GM10847 (cell line): ENCODE results near the gene CPZ.

Experiments
- POLR2A ChIP-seq: IDR thresholded peaks from 2 replicates; pipeline ENCODE4 v1.6.1; 2011; ENCODE audit not compliant: insufficient read length; ENCODE audit errors: extremely low read depth

The CPZ gene

DNA sequence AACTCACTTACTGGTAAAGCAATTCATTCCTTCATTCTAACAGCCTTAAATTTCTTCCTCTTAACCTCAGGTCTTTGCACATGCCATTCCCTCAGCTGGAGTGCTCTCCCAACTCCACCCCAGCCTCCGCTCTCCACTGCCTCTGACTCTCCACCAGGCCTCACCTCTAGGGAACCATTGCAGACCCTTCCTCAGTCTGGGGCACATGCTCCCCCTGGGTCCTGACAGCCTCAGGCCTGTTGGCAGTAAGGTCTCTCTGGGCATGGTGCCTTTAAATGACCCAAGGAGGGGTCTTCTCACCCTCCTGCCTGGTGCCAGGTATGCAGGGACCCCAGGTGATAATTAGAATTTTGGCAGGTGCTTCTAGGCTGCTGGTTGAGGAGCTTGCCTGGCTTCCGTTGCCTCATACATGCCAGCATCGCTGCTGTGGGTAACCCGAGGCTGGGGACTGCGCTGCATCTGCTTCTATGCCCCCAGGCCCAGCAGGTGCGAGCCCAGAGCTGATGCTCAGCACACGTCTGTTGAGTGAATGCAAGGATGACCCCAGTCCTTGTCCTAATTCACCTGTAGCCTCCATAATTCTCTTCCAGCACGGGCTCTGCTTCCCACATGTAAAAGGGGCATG, 39.9 kb upstream of the CPZ start:
- no peak for TF ChIP-seq POLR2A

DNA sequence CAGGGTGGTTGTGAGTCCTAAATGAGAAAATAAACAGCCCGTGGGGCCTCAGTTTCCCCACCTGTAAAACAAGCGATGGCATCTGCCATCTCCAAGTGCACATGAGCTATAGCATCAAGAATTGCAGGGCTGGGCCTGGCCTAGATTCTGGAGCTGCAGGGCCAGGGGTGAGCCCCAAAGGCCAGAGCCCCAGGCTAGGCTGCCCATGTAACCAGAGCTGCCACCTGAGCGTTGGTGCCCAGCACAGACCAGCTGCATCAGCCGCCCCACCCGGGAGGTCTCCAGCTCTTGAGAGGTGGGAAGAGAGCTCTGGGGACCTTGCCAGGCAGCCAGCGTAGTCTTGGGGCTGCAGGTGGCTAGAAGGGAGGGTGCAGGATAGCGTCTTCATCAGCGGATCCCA, 39.3 kb upstream of the CPZ start:
- TF ChIP-seq POLR2A: no peak

DNA sequence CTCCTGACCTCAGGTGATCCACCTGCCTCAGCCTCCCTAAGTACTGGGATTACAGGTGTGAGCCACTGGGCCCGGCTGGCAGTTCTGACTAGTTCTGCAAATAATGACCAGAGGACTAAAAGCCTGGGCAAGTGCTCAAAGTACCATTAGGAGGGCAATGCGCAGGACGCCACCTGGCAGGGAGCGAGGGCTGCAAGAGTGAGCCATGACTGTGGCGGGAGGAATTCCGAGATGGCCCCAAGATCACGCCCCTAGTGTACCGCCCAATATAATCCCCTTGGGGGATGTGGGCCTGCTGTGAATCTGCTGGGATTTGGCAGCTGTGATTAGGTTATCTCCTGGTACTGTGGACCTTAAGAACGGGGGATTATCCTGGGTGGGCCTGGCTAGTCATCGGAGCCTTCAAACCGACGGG, 38.6 kb upstream of the CPZ start:
- no peak for TF ChIP-seq POLR2A

DNA sequence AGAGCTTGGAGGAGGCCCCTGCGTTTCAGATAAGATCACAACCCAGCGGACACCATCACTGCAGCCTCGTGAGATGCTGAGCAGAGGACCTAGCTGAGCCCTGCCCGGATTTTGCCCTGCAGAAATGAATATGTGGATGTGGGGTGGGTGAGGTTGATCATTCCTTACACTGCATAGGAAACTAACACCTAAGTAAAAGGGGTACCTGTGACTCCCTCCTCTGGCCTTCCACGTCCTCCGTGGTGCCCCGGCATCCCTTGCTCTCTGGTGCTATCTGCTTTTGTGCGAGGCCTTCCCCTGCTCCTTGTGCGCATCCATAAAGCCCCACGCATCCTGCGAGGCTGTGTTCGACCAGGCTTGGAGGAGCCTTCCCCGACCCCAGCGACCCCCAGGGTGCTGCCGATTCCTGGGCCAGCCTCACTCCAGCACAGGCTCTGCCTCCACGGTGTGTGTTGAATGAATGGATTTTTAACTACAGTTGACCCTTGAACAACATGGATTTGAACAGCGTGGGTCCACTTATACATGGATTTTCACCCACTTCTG, 37.9 kb upstream of the CPZ start:
- TF ChIP-seq POLR2A: no peak

DNA sequence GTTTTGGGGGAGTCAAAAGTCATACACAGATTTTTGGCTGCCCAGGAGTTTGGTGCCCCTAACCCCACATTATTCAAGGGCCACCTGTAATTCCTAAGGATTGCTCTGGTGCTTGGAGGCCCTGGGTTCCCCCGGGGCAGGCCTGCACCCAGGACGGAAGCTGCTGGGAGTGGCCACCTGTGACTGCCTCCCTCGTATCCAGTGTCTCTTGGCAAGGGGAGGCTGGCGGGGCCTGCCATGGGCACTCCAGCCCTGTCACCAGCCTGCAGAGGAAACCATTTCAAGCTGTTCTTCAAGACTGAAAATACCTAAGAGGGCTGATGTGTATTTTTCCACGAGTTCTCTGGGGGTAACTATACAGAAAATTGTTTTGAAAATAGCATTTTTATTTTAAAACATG, 36.8 kb upstream of the CPZ start:
- no peak for TF ChIP-seq POLR2A

DNA sequence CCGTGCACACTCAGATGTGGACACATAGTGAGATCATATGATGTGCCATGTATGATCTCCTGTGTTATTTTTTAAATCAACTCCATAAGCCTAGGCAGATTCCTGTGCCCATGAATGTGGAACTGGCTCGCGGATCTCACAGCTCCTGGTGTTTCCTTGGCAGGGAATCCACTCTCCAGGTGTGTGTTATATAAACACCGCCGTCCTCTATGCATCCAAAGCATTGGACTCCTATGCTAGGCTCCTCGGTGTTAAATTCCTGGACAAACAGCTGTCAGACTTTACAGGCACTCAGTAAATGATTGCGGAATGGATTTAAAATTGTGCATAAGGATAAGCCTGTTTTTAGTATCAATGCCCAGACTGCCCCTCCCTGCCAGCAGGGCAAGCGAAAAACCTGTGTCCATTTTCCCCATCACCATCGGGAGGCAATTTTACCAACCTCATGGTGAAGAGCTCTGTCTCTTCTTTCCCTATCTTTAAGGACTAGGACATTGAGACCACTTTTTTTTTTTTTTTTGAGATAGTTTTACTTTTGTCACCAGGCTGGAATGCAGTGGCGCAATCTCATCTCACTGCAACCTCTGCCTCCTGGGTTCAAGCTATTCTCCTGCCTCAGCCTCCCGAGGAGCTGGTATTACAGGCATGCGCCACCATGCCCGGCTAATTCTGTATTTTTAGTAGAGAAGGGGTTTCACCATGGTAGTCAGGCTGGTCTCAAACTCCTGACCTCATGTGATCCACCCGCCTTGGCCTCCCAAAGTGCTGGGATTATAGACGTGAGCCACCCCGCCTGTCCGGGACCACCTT, 36.0 kb upstream of the CPZ start:
- no peak for TF ChIP-seq POLR2A

DNA sequence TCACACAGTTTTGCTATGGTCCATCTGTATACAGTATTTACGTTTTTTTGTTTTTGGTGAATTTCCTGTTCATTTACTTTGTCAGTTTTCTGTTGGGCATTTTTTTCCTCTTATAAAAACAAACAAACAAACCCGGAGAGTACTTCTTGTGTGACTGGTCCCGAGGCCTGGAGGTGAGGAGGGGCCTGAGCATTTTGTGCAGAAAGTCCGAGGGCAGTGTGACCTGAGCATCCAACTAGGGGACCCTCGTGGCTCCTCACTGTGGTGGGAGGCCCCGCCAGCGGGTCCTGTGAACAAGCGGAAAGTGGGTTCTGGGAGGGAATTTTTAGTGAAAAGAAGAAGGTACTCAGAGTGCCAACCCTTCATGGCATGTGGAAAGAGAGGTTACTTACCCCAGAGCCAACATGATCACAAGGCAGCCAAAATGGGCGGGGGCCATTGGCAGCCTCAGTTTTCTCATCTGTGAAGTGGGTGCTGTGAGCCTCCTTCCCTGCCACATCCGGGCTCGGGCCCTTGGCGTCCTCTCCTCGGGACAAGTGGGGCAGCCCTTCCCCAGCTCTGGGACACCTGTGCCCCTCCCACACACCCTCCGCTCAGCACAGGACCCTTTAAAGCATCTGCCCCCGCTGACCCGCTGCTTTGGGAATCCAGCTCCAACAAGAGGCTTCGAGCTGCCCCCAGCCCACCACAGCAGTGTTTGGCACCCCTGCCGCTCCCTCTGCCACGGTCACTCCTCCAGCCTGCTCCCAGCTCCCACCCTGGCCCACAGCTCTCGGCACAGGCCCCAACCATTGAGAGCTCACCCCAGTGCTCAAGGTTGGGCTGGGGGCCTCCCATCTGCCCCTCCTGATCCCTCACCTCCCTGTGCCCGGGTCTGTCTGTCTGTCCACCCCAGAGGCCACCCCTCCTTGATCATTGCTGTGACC, 35.2 kb upstream of the CPZ start:
- TF ChIP-seq POLR2A: no peak

DNA sequence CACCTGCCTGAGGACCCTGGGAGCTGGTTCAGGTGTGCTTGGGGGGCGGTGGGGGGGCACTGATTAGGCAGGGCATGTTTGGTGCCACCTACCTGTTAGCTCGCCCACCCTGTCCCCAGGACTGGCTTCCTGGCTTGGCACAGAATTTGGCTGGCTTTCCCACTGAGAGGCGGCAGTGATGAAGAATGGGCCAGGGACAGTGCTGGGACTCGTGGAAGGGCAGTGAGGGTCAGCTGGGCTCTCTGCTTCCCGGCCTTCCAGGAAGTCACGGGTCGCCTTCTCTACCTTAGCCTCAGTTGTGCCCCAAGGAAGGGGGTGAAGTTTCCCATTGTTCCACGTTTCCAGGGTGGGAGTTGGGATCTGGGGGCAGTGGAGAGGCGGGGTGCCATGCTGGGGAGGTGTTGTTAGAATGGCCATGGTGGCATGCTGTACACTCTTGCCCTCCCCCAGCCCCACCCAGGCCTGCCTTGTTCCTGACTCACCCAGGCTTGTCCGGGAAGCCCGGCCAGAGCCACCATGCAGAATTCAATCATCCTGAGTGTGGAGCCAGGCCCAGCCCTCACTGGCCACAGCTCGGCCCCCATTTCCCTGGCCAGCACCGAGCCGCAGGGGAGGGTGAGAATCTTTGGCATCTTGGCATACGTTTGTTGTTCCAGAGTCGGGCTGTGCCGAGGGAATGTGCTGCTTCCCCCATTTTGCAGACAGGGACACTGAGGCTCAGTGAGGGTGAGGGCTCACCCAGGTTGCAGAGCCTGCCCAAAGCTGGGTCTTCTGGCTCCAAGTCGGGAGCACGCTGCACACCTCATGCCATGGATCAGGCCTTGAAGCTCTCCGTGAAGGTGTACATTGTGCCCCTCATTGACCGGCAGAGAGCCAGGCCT, 34.2 kb upstream of the CPZ start:
- no peak for TF ChIP-seq POLR2A

DNA sequence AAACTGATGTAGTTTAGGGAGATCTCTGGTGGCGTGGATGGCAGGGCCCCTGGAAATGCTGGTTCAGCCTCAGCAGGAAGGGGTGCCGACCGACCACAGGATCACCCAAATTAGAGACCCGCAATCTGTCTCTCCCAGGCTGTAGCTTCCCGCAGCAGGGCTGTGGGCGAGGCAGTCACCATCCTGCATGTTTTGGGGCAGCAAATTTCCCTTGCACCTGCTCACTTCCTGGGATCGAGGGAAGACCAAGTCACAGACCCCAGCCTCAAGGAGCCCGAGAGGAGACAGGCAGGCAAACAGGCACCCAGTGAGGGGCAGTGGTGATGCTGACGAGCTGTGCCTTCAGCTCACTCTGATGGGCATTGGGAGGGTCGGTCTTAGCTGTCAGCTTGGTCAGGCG, 33.6 kb upstream of the CPZ start:
- TF ChIP-seq POLR2A: no peak

DNA sequence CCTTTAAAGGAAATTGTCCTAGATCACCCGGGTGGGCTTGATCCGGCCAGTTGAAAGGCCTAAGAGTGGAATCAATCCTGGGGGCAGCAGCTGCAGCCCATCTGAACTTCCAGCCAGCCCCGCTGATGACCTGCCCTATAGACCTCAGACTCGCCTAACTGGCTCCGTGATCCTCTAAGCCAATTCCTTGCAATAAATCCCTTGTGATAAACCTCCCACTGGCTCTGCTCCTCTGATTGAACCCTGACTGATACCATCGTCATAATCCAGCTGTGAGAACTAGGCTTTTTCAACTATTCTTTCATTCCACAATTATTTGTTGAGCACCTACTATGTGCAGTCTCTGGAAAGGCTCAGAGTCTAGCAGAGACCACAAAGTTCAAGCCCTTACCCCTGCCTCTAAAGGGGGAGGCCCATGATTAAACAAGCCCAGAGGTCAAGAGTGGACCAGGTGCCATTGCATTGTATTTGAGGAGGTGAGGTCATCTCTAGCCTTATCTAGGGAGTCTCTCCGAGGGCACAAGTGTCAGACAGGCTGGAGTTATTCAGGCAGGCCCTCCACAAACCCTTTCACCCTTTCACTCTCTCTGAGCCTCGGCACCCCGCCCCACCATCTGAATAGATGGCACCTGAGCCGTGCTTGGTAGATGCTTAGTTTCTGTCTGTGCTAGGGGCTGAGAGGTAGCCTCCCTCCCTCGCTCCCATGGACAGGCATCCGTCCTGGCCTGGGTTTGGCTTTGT, 32.9 kb upstream of the CPZ start:
- TF ChIP-seq POLR2A: no peak

DNA sequence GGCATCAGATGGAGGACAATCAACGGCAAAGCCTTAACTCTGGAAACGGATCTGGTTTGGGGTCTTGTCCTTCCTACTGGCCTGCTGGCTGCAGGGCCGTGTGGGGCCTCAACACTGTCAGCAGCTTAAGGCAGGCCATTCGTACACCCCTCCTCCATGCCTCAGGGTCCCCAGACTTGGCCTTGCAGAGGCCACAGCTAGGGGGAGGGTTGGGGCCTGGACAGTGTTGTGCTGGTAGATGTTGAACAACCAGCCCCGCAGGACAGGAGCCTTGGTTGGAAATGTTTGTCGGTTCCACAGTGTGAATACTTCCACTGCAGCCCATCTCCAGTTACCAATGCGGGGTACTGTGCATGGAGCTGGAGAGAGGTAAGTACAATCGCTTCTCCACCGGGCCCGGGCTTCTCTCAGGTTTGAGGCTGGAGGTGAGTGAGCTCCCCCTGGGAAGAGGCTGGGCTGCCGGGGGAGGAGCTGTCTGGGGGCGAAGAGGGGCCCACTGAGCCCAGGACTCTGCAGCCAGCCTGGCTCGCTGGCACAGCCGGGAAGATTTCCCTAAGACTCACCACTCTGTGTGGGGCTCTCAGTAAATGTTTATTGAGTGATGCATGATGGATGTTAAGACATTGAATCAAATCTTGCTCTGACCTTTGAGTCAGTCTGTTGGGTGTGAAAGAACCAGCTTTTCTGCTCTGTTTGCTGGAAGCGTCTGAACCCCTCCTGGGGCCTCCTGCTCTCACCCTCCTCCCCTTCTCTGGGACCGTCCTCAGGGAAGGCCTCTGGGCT, 32.1 kb upstream of the CPZ start:
- TF ChIP-seq POLR2A: no peak

DNA sequence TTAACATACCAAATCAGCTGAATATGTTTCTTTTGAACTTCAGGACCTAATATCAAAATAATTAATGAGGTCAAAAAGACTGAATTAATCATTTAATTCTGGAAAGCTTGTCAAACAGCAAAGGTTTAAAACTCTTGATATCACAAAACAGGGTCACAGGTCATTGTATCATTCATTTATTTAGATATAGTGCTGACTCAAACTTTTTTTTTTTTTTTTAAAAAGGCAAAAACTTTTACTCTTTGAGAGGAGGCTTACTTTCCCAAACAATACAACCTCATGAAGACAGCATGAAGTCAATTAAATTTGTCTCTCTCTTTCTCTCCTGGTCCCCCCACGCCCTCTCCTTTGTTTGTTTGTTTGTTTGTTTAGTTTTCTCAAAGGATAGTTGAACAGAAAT, 28.0 kb upstream of the CPZ start:
- TF ChIP-seq POLR2A: no peak

DNA sequence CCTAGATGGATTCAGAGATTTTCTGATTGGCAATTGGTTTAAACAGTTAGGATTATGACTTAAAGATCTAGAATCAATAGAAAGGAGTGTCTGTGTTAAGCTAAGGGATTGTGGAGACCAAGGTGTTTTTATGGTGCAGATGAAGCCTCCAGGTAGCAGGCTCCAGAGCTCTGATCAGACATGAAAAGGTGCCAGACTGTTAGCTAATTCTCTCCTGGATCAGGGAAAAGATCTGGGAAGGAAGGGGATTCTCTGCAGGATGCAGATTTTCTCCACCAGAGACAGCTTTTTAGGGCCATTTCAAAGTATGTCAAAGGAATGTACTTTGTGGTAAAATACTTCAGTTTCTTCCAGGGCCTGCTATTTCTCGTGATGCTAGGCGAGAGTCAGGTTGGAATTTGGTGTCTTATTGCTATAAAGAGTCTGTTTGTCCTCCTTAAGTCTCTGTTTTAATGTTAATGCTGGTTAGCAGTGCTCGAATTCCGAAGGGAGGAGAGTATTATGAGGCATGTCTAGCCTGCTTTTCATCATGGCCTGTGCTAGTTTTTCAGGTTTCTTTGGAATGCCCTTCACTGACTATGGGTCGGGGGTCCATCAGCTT, 24.4 kb upstream of the CPZ start:
- no peak for TF ChIP-seq POLR2A
